ENCODE measurements around the gene RASGRF2.

DNA sequence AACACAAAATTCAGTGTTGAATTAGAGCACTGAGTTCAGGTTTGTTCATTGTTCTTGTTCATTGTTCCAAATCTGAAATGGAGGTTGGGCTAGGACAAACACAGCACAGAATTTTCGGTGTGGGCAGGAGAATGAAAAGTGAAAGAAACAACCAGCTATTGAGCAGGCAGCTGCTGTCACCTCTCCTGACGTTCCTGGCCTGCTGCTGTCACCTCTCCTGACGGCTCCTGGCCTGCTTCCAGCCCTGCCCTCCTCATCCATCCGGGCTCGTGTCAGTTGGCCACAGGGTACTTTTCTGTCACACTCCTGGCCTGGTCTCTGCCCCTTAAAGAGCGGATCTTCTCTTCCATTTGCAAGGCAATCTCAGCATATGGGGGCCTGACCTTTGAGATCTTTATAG, 227.7 kb downstream of the RASGRF2 start:
- TF ChIP-seq GABPA (IDR thresholded peaks at IDR 0.05; ENCODE audit: borderline replicate concordance, insufficient read depth, low read length) (no peak), JUN (IDR thresholded peaks at IDR 0.05; ENCODE audit: low read depth, low read length) (no peak), EP300 (IDR thresholded peaks at IDR 0.05; ENCODE audit: borderline replicate concordance in 1 of 2, low read depth in 2 of 2, low read length in 2 of 2) (no peak), RNF2 (IDR thresholded peaks at IDR 0.05; ENCODE audit: borderline replicate concordance, low read depth, low read length, missing control alignments, poor library complexity, severe bottlenecking) (no peak)

Data from H1 (cell line).